K562 (cell line): Measurements from ENCODE around the gene NLRX1. TPM values are rescaled to one million over a fixed set of nuclear protein-coding genes. Genes with fewer than 3 reads are reported as not detected.

ENCODE experiments used
- ARID1B ChIP-seq: fragments of 450-650 bp; IDR thresholded peaks from 2 replicates; pipeline ENCODE4 v1.6.1; 2016; ENCODE audit warnings: antibody characterized with exemption, mild to moderate bottlenecking, inconsistent platforms
- ATF7 ChIP-seq: fragments of 450-650 bp; IDR thresholded peaks from 2 replicates; pipeline ENCODE4 v1.7.1; 2014; ENCODE audit warnings: mild to moderate bottlenecking, moderate library complexity
- KAT7 ChIP-seq: sonication (generic); formaldehyde crosslinking; IDR thresholded peaks from 2 replicates; pipeline ENCODE4 v1.8.0; 2022; ENCODE audit warnings: missing genetic modification reagents, mild to moderate bottlenecking, borderline replicate concordance
- NCOA6 ChIP-seq: fragments of 450-650 bp; IDR thresholded peaks from 2 replicates; pipeline ENCODE4 v1.6.1; 2017; ENCODE audit warnings: mild to moderate bottlenecking
- NEUROD1 ChIP-seq: fragments of 150-350 bp; IDR thresholded peaks from 2 replicates; pipeline ENCODE4 v1.6.1; 2014; ENCODE audit warnings: borderline replicate concordance, low read length, low read depth; ENCODE audit not compliant: partially characterized antibody
- NFRKB ChIP-seq: fragments of 450-650 bp; IDR thresholded peaks from 2 replicates; pipeline ENCODE4 v1.6.1; 2016; ENCODE audit warnings: low read depth
- NR2F6 ChIP-seq: fragments of 450-650 bp; formaldehyde crosslinking; IDR thresholded peaks from 2 replicates; pipeline ENCODE4 v1.4.0; 2020; ENCODE audit warnings: mild to moderate bottlenecking
- NR4A1 ChIP-seq, 2 experiments: fragments of 250-450 bp in 1 of 2; fragments of 450-650 bp in 1 of 2; sonication (Bioruptor Pico) in 1 of 2; IDR thresholded peaks; 2 replicates each; pipeline versions ENCODE4 v1.4.0 to v1.6.1; 2016 to 2020; ENCODE audit warnings: mild to moderate bottlenecking in 2 of 2, missing compliant biosample characterization in 1 of 2, missing genetic modification characterization in 1 of 2, moderate library complexity in 1 of 2
- POLR2A ChIP-seq: fragments of 450-650 bp; conservative IDR thresholded peaks from 2 replicates; pipeline ENCODE4 v1.6.1; 2016
- PRDM10 ChIP-seq: fragments of 450-650 bp; IDR thresholded peaks from 2 replicates; pipeline ENCODE4 v1.6.1; 2018; ENCODE audit not compliant: partially characterized antibody
- RBM39 ChIP-seq: fragments of 200-400 bp; formaldehyde crosslinking; optimal IDR thresholded peaks from 2 replicates; pipeline ENCODE3; 2018; ENCODE audit warnings: low read depth, low read length
- SLC30A9 ChIP-seq: fragments of 250-450 bp; sonication (Bioruptor Pico); IDR thresholded peaks from 2 replicates; pipeline ENCODE4 v1.8.0; 2022; ENCODE audit warnings: mild to moderate bottlenecking, moderate library complexity
- SMARCA4 ChIP-seq: fragments of 450-650 bp; IDR thresholded peaks from 2 replicates; pipeline ENCODE4 v1.6.1; 2016
- SMARCA5 ChIP-seq: fragments of 450-650 bp; IDR thresholded peaks from 2 replicates; pipeline ENCODE4 v1.6.1; 2016
- SMARCC2 ChIP-seq: fragments of 450-650 bp; IDR thresholded peaks from 2 replicates; pipeline ENCODE4 v1.6.1; 2017; ENCODE audit warnings: antibody characterized with exemption, moderate library complexity, mild to moderate bottlenecking, low read depth
- SNRNP70 ChIP-seq: fragments of 200-400 bp; formaldehyde crosslinking; optimal IDR thresholded peaks from 2 replicates; pipeline ENCODE3; 2017; ENCODE audit warnings: low read depth, low read length
- STAT5A ChIP-seq: IDR thresholded peaks from 2 replicates; pipeline ENCODE4 v1.6.1; 2012; ENCODE audit warnings: low read length, inconsistent platforms, borderline replicate concordance
- THRAP3 ChIP-seq: fragments of 450-650 bp; IDR thresholded peaks from 2 replicates; pipeline ENCODE4 v1.6.1; 2016; ENCODE audit warnings: mild to moderate bottlenecking, inconsistent platforms, borderline replicate concordance
- TSHZ1 ChIP-seq: fragments of 250-450 bp; sonication (Bioruptor Pico); IDR thresholded peaks from 2 replicates; pipeline ENCODE4 v1.4.0; 2020; ENCODE audit warnings: mild to moderate bottlenecking, moderate library complexity
- YY1 ChIP-seq, 3 experiments: IDR thresholded peaks; 2 replicates each; pipeline ENCODE4 v1.6.1; 2011; ENCODE audit warnings: low read length in 2 of 3, mild to moderate bottlenecking in 2 of 3, moderate library complexity in 2 of 3, borderline replicate concordance in 1 of 3, control low read depth in 1 of 3, low read depth in 1 of 3; ENCODE audit not compliant: insufficient read depth in 3 of 3, insufficient replicate concordance in 2 of 3, control insufficient read depth in 1 of 3, insufficient read length in 1 of 3; ENCODE audit errors: extremely low read depth in 1 of 3
- ZNF436 ChIP-seq: fragments of 250-450, 450-650 bp; sonication (Bioruptor Pico); formaldehyde crosslinking; IDR thresholded peaks from 2 replicates; pipeline ENCODE4 v1.7.0; 2020; ENCODE audit warnings: mild to moderate bottlenecking
- polyA plus RNA-seq, 8 experiments: library from polyadenylated mRNA; depleted of rRNA in 4 of 8; stranded (reverse) in 5 of 8; unstranded in 3 of 8; fragments of >200 nt; fragmentation: Nextera tagmentation in 2 of 8; fragmentation: Illumina TruSeq in 1 of 8; extraction: Ambion mirVana in 2 of 8; extraction: Trizol in 1 of 8; gene quantifications; 2 replicates each; pipeline versions ENCODE4 v1.2.1 to v1.2.3, GENCODE V29; 2011 to 2014; ENCODE audit warnings: inconsistent platforms in 1 of 8, missing spikeins in 1 of 8
- total RNA-seq, 7 experiments: library from RNA; depleted of rRNA in 6 of 7; stranded (reverse); fragments of >200 nt in 6 of 7; fragmentation: Illumina TruSeq in 2 of 7; extraction: Trizol in 2 of 7; gene quantifications; 2 replicates each; pipeline versions ENCODE4 v1.2.1 to v1.2.3, GENCODE V29; 2011 to 2021; ENCODE audit warnings: low replicate concordance in 1 of 7
- TF ChIP-seq, protein P1 (sequence below): sonication (generic); formaldehyde crosslinking; IDR thresholded peaks from 2 replicates; pipeline ENCODE4 v1.8.0; 2022; ENCODE audit warnings: mild to moderate bottlenecking, missing genetic modification reagents

The NLRX1 gene
- total and polyA plus RNA-seq, 9 of the 15 experiments (the other 6 are each of a cell fraction or from before 2014, with no cell fraction given), result 0.04 to 2.3 (median 0.69) TPM

- no peak for TF ChIP-seq YY1 (IDR thresholded peaks at IDR 0.05; ENCODE audit: borderline replicate concordance in 1 of 3, control insufficient read depth in 1 of 3, extremely low read depth in 1 of 3, insufficient read depth in 3 of 3, insufficient read length in 1 of 3, insufficient replicate concordance in 2 of 3, low read depth in 1 of 3, low read length in 2 of 3)
- TF ChIP-seq SNRNP70, result no peak
- no peak for TF ChIP-seq POLR2A
- no peak for TF ChIP-seq SMARCC2
- TF ChIP-seq ARID1B, result peak; percentile 44; the same call in 1 of the 2 replicates
- TF ChIP-seq, protein P1, sequence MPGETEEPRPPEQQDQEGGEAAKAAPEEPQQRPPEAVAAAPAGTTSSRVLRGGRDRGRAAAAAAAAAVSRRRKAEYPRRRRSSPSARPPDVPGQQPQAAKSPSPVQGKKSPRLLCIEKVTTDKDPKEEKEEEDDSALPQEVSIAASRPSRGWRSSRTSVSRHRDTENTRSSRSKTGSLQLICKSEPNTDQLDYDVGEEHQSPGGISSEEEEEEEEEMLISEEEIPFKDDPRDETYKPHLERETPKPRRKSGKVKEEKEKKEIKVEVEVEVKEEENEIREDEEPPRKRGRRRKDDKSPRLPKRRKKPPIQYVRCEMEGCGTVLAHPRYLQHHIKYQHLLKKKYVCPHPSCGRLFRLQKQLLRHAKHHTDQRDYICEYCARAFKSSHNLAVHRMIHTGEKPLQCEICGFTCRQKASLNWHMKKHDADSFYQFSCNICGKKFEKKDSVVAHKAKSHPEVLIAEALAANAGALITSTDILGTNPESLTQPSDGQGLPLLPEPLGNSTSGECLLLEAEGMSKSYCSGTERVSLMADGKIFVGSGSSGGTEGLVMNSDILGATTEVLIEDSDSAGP (CRISPR knock-in tag), result no peak
- TF ChIP-seq NCOA6, result no peak
- no peak for TF ChIP-seq RBM39
- no peak for TF ChIP-seq ATF7
- no peak for TF ChIP-seq SMARCA5
- no peak for TF ChIP-seq TSHZ1 (CRISPR knock-in tag)
- TF ChIP-seq NFRKB, result peak; percentile 58; the same call in 1 of the 2 replicates
- no peak for TF ChIP-seq THRAP3
- TF ChIP-seq KAT7, result no peak
- TF ChIP-seq SMARCA4, result 0 out of 2 replicates have a peak, but pooled peaks have one; percentile 21
- no peak for TF ChIP-seq NR2F6 (CRISPR knock-in tag)
- TF ChIP-seq SLC30A9 (CRISPR knock-in tag), result no peak
- TF ChIP-seq ZNF436, result no peak
- no peak for TF ChIP-seq PRDM10
- TF ChIP-seq NEUROD1, result no peak
- no peak for TF ChIP-seq NR4A1 (CRISPR knock-in tag; IDR thresholded peaks at IDR 0.05)
- no peak for TF ChIP-seq NR4A1 (tag; IDR thresholded peaks at IDR 0.05)
- 0 out of 2 replicates have a peak, but pooled peaks have one; percentile 33 for TF ChIP-seq STAT5A
Measured at GRCh38 chr11:119120639-119121007, 47.9 kb upstream of the NLRX1 start (continued).
